Coronary artery (tissue), 2 donors: ENCODE results near the gene EVX1.

Experiments
- DNase-seq: peaks from one replicate; pipeline ENCODE4 v3.0.0-alpha.2; 2017; ENCODE audit warnings: low spot score
- H3K27ac ChIP-seq, 2 donors: fragments of 200-600 bp; sonication (generic); one replicate each; pipeline ENCODE4 v1.5.1; 2016 to 2019
- H3K4me3 ChIP-seq: fragments of 200-600 bp; sonication (generic); 2 replicates; pipeline ENCODE4 v1.5.1; 2016; ENCODE audit warnings: mild to moderate bottlenecking, moderate library complexity
- TF ChIP-seq, protein P1 (sequence below): fragments of 200-600 bp; sonication (generic); IDR thresholded peaks from one replicate; pipeline ENCODE4 v1.5.1; 2019; ENCODE audit warnings: antibody characterized with exemption

EVX1 gene

DNA sequence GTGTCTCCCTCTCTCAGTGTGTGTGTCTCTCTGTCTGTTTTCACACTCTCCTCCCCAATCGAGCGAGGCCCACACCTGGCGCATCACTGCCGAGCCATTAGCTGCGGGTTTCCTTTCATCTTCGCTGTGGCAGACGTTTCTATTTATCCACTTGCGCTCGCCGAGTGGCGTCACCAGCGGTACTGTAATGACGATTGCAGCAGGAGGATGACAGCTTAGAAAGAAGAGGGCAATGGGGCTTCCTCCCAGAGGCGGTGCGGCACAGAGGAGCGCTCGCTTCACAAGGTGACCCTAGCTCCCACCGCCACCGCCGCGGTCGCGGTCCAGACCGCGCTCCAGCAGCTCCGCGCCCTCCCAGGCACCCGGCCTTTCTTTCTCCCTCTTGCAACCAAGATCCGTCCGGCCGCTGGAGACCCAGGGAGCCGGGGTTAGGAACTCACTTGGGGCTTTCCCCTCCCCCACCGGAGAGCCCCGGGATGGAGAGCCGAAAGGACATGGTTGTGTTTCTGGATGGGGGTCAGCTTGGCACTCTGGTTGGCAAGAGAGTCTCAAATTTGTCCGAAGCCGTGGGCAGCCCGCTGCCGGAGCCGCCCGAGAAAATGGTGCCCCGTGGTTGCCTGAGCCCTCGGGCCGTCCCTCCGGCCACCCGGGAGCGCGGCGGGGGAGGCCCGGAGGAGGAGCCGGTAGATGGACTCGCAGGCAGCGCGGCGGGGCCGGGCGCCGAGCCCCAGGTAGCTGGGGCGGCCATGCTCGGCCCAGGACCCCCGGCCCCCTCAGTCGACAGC, at the start of gene EVX1:
EVX1 (plus strand) TSS at position 248 of the 785 bp plus-strand sequence; CDS start at position 477, 229 bp downstream.
- DNase-seq: no peak
- TF ChIP-seq, protein P1, sequence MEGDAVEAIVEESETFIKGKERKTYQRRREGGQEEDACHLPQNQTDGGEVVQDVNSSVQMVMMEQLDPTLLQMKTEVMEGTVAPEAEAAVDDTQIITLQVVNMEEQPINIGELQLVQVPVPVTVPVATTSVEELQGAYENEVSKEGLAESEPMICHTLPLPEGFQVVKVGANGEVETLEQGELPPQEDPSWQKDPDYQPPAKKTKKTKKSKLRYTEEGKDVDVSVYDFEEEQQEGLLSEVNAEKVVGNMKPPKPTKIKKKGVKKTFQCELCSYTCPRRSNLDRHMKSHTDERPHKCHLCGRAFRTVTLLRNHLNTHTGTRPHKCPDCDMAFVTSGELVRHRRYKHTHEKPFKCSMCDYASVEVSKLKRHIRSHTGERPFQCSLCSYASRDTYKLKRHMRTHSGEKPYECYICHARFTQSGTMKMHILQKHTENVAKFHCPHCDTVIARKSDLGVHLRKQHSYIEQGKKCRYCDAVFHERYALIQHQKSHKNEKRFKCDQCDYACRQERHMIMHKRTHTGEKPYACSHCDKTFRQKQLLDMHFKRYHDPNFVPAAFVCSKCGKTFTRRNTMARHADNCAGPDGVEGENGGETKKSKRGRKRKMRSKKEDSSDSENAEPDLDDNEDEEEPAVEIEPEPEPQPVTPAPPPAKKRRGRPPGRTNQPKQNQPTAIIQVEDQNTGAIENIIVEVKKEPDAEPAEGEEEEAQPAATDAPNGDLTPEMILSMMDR: no peak
- Histone ChIP-seq H3K27ac (no peak within 1 kb of the TSS), H3K4me3 (peak within 1 kb of the TSS; percentile 64)

GRCh38 chr7:27193335-27194001, 49.1 kb upstream of the EVX1 start:
- Histone ChIP-seq H3K27ac (no peak overlapping the region), H3K4me3 (peak overlapping the region; percentile 65)
- DNase-seq: peak; percentile 63
- TF ChIP-seq, protein P1: no peak

DNA sequence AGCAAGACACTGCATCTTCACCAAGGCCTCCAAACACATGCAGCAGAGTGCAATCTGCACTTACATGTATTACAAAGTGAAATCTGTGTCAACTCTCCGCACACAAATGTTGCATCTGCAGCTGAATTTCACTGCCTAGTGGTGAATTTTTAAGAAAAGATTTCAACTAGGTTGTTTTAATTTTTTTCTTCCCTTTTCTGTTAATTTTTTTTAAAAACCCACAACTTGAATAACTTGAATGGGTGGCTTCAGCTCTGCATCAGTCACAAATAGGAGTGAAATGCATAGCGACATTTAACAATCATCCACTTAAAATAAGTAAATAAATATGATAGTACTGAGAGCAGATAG, 48.6 kb upstream of the EVX1 start:
- Histone ChIP-seq H3K27ac (no peak overlapping the region), H3K4me3 (no peak overlapping the region)
- TF ChIP-seq, protein P1: no peak
- DNase-seq: no peak

DNA sequence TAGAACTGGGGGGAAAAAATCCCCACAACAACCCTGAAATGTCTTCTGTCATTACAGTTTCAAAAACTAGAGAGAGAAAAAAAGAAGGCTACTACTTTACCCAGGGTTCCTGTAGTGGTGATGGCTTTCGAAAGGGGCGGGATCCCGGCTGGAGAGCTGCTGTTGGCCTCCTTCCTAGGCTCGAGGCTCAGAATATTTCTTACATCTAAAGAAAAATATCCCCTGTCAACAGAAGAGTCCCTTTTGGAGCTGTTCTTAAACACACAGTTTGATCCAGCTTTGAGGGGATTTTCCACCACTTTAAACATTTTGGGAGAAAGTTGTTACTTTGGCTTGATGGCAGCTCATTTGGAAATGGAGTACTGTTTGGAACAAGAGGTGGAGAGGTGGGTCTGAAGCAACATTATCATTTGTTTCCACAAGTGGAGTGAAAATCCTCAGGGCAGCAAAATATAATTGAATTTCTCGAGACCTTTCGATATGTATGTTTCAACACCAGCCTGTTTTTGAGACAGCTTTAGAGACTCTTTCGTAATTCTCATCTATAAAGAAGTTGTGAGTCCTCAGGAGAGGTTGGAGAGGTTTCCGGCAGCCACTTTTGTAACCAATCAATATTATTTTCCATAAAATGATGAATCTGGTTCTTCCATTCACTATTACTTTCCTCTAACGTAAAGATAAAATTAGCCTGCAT, 47.8 kb upstream of the EVX1 start:
- H3K4me3 ChIP-seq: no peak overlapping the region
- peak; percentile 1 for DNase-seq

GRCh38 chr7:27196287-27196767, 46.3 kb upstream of the EVX1 start:
- Histone ChIP-seq H3K27ac (no peak overlapping the region), H3K4me3 (no peak overlapping the region)
- DNase-seq: peak; percentile 77
- TF ChIP-seq, protein P1: peak; percentile 53

More for the DNA sequence above, 47.8 kb upstream of the EVX1 start:
- TF ChIP-seq, protein P1: no peak
- no peak overlapping the region for H3K27ac ChIP-seq

DNA sequence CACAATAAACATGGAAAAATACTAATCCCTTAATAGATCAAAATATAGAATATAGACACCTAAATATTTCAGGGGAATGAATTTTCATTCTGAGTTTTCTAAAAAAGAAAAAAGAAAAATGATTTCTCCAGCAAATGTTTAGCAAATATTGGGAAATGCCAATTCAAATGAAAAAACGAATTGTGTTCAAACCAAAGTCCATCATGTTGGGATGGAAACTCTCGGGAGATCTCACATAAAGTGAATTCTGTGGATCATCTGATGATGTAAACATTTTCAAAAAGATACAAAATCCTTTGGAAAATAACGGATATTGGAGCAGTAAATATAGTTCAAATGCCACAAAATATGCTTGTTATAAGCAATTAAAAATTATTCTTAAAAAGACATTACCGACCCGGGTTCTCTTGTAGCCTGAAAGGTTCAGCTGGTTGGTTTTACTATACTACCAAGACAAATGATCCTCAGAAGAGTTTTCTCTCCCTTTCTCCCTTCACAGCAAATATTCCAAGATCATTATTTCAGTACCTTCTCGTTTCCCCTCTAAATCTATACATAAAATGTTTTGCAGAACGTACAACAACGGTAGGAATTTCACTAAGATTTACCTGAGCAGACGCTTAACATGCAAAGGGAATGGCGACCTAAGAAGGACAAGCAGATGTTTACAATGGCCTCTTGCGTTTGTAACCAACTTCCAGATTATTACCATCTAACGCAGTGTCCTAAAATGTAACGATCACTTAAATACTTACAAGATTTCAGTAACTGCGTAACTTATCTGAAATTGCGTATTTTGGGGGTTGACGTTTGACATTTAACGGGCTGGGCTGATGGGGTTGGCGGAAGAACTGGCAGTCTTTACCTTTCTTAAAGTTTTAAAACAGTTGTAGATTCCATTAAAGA, 45.2 kb upstream of the EVX1 start:
- DNase-seq: no peak
- Histone ChIP-seq H3K4me3 (no peak overlapping the region), H3K27ac (no peak overlapping the region)
- TF ChIP-seq, protein P1: no peak
